Hypothalamus (tissue), 51 donors: ENCODE data around the gene GATA2.

Source experiments
- DNase-seq, 51 donors: peaks; one replicate each; lab custom pipeline; 2025; lab: John Stamatoyannopoulos, UW

Gene GATA2

GRCh38 chr3:128461731-128462130 lies 31.3 kb downstream of the GATA2 start:
- no peak for DNase-seq

GRCh38 chr3:128459461-128459820 lies 33.6 kb downstream of the GATA2 start:
- DNase-seq, result no peak

DNA sequence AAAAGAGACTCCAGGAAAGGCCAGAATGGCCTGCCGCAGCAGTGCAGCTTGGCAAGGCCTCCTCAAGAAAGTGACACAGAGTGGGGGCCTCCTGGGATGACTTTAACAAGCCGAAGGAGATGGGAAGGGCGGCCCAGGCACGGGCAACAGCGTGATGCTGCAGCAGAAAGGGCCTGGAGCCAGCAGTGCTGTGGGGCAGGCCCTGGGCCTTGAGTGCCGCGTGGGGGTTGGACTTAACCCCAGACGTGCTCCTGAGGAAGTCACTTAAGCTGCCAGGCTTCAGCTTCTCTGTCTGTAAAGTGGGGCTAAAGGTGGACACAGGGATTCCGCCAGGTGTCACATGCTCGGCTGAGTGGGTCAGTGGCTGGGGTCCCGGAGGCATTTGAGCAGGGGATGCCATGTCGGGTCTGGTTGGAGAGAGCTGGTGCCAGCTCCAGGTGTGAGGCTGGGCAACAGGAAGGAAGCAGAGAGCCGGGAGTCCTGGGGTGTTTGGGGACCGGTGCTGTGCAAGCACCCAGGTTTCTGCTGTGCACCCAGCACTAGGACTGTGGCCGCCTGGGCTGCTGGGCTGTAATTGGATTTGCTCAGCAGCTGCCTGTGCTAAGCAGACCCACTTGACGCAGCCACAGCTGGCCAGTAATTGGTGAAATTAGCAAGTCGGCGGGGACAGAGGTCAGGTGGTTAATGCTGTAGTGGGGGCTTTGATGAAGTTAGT lies 34.1 kb downstream of the GATA2 start:
- no peak for DNase-seq

GRCh38 chr3:128457937-128458336 lies 35.1 kb downstream of the GATA2 start:
- DNase-seq, result no peak

- DNase-seq, result no peak
Observed at GRCh38 chr3:128456776-128457715, 36.0 kb downstream of the GATA2 start.

DNA sequence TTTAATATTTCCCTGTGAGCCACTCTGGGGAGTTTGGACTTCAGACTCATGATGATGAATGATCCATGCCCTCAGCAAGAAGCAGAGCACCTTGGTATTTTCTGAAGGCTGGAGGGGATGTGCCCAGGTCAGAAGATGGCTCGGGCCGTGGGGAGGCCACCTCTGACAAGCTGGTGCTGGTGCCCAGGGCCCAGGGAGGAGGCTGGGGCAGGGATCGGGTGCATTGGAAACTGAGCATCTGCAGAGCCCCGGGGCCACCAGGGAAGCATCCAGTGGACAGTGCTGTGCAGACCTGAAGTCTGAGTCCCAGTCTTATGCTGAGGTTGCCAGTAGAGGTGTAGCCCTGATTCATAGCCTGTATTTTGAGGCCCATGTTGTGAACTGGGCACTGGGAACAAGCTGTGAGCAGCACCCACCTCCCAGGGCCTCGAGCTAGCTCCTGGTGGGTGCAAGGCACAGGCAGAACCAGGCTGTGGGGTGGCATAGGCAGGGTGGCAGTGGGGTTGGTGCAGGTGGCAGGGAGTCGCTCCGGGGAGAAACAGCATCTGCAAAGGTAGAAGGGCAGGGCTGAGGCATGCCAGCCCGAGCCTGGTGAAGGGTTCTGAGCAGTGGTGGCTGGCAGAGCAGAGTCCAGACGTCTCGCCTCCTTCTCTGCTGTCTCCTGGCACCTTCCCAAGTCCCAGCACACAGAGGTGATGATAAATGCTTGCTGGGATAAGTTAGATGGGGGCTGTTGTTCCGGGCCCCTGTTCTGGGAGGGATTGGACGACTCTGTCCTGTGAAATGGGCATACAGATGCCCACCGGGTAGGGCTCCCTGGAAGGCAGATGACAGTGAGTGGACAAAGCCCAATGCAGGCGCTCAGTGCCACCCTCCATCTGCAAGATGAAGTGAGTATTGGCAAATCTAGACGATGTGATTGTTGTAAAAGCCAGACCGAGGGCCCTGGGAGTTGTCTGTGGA lies 36.9 kb downstream of the GATA2 start:
- no peak for DNase-seq

DNA sequence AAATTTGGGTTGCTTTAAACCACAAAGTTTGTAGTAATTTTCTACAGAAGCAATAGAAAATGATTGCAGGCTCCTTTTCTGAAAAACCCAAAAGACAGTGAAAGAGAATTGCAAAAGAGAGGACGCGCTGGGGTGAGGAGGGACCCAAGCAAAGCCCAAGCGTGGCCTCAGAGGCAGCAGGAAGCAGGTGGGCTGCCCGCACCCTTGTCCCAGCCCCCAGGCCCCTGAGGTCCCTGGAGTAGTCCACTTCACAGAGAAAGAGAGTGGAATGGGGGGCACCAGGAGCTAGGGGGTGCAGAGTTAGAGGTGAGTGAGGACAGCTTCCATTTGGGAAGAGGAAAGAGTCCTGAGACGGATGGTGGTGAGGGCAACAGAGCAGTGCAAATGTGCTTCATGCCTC lies 37.9 kb downstream of the GATA2 start:
- DNase-seq, result no peak

DNA sequence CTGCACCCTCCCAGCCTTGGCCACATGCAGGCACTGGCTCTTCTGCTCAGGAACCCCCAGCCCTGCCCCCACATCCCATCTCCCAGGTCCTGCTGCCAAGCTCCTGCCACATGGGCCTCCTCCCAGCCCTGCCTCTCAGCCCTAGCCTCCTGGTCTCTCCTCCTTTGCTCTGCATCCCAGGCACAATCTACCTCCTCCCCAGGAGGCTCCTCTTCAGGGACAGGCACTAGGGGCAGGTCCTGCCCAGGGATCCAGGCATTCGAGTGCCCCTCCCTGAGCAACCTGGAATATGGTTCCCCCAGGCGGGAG lies 38.7 kb downstream of the GATA2 start:
- DNase-seq, result no peak

DNA sequence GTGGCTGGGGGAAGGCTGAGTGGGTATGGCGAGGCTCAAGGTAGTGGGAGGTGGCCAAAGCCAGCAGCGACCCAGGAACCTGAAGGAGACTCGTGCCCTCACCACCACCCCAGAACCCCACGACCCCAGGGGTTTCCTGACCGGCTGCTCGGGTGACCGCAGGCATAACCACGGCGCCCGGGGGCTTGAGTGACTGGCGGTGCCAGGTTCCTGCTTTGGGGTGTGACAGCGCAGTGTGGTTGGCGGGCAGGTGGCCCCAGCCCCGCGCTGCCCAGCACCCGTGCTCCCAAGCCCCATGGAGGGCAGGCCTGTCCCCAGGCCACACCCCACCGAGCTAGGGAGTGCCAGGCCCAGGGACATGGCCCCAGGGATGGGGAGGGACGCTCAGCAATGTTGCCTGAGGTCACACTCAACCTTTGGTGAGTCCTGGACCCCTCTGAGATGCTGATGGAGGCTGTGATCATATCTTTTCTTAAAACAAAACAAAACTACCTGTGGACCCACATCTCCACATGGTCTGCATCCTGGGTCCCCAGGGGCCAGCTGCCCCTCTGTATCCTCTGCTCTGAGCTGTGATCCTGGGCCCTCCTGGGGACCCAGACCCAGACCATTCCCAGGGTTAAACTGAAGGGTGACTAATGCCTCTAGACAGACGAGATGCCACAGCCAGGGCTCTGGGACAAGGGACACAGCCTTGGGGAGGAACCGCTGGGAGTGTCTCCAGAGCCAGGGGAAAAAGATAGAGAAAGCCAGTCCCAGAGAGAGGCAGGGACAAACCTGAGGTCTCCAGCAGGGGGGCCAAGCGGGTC lies 39.3 kb downstream of the GATA2 start:
- no peak for DNase-seq

- no peak for DNase-seq
Observed at GRCh38 chr3:128452678-128453275, 40.2 kb downstream of the GATA2 start.

DNA sequence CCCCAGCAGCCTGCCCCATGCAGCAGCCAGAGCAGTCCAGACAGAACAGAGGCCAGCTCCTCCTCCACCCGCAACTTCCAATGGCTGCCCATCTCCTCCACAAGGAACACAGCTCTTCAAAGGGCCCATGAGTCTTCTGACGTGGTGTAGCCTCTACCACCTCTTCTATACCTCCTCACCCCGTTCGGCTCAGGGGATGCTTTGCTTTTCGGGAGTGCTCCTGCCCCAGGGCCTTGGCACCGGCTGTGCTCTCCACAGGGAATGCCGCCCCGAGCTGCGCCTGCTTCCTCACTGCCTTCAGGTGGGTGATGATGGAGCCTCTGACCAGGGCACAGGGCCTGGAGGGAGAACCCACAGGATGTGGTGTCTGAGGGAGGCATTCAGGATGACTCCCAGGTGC lies 40.9 kb downstream of the GATA2 start:
- no peak for DNase-seq

GRCh38 chr3:128449111-128449638 lies 43.8 kb downstream of the GATA2 start:
- no peak for DNase-seq

DNA sequence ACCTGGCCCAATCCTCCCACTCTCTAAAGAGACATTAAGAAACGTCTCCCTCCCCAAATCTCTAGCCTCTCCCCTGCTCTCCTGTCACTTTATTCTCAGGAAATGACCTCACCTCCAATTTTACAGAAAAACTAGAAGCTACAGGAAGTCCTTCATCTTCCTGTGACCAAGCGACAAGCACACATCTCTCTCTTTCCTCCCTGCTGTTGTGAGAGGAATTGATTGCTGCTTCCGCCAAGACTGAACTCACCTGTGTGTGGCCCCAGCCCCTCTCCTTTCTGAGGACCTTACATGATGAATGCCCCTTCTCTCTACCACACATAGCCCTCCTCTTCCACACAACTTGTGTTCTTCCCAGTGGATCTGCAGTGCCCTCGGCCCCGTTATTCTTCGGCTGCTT lies 44.5 kb downstream of the GATA2 start:
- DNase-seq, result no peak

DNA sequence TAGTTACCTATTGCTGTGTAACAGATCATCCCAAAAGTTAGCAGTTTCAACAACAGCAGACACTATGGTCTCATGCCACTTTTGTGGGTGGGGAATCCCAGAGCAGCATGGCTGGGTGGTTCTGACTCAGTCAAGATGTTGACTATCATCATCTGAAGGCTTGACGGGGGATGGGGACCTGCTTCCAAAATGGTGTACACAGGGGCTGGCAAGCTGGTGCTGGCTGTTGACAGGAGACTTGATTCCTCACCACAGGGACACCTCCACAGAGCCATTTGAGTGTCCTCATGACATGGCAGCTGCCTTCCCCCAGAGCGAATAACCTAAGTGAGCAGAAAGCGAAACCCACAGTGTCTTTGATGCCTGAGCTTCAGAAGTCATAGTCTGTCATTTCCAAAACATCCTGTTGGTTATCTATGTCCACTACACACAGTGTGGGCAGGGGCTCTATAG lies 45.4 kb downstream of the GATA2 start:
- DNase-seq, result no peak

DNA sequence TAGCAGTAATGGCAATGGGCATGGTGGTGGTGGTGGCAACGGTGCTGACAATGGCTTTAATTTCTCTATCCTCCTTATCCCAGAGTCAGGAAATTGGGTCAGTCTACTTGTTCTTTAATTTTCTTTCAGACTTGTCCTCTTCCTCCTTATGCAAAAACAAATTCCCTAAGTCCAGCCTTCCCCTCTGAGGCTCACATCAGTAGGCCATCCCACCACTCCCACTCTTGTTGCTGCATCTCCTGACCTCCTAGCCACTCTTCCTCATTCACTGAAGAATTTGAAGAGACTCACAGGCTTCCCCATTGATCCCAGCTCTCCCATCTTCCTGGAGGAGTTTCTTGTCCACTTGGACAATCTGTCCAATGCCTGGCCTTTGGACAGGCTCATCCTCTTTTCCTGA lies 46.2 kb downstream of the GATA2 start:
- no peak for DNase-seq

- no peak for DNase-seq
Observed at GRCh38 chr3:128445357-128445756, 47.6 kb downstream of the GATA2 start.

DNA sequence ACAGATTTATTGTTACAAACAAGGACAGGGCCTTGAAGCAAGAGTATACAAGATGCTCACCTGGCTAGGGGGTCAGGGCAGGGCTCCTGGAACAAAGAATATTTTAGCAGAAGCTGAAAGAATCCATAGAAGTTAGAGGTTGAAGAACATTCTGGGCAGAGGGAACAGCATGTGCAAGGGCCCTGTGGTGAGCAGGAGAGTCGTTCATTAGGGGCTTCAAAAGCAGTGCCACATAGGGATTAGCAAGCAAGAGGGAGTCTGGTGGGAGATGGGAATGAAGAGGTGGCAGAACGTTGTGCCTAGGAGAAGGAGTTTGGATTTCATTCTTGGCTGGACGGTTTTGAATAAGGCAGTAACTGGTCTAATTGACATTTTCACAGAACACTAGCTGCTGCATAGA lies 49.2 kb downstream of the GATA2 start:
- no peak for DNase-seq

GRCh38 chr3:128442949-128443348 lies 50.1 kb downstream of the GATA2 start:
- no peak for DNase-seq

DNA sequence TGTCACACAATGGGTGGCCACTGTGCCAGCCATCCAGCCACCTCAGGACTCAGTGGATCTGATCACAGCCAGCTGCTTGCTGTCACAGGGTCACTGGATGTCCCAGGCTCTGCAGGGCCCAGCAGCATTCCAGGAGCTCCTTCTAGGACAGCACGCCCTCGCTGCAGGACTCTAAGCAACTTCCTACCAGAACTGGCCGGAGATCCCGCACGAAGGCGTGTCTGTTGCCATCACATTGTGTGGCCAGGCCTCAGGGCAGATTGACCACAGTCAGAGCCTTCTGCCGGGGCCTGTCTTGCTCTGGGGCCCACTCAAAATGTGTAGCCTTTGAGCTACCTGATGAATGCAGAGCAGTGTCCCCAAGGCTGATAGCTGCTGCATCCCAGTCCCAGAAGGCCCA lies 50.9 kb downstream of the GATA2 start:
- no peak for DNase-seq

DNA sequence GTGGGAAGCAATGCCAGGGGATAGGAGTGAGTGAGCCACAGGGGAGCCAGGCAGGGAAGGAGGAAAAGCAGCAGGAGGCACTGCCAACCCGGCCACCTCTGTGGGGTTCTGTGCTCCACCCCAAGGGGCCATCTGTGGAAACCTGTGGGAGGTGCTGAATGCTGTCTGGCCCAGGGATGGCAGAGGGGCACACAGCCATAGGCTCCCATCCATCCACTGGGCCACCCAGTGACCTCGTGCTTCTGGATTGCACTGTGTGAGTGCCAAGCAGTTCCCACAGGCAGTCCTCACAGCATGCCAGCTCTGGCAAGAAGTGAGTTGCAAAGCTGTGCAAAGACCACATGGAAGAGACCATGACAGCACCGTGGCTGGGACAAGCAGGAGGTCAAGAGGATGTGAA lies 53.8 kb downstream of the GATA2 start:
- DNase-seq, result no peak
